Measurements from ENCODE around the gene TAMALIN. TPM values are rescaled to one million over a fixed set of nuclear protein-coding genes. Genes with fewer than 3 reads are reported as not detected.

The TAMALIN gene
- total RNA-seq, 4 donors from 2014 or later = 11.5 to 14.5 (median 12.5) TPM

DNA sequence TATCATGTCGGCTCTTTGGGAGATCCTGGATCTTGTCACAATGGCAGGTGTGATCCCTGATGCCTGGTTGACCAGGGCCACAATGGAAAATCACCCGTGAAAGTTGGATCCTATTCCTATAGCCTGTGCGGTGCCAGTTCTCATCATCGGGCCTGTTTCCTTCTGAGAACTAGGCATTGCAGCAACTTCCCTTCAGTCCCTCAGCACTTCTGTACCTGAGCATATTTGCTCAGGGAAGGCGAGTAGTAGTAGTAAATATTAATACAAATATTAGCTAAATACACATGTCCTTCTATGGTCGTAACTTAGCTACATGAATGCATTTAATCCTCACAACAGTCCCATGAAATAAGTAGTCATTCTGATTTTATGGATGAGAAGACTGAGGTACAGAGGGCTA is 22.1 kb upstream of the TAMALIN start:
- H3K36me3 ChIP-seq = peaks cover 78% of the 10 kb centered on the region
- H3K27me3 ChIP-seq = no peaks in the 10 kb centered on the region
- WGBS = 83% methylated on average over 6 of the region's 6 CpGs
- TF ChIP-seq POLR2AphosphoS5 (IDR thresholded peaks at IDR 0.05) = no peak
- TF ChIP-seq, protein P1, sequence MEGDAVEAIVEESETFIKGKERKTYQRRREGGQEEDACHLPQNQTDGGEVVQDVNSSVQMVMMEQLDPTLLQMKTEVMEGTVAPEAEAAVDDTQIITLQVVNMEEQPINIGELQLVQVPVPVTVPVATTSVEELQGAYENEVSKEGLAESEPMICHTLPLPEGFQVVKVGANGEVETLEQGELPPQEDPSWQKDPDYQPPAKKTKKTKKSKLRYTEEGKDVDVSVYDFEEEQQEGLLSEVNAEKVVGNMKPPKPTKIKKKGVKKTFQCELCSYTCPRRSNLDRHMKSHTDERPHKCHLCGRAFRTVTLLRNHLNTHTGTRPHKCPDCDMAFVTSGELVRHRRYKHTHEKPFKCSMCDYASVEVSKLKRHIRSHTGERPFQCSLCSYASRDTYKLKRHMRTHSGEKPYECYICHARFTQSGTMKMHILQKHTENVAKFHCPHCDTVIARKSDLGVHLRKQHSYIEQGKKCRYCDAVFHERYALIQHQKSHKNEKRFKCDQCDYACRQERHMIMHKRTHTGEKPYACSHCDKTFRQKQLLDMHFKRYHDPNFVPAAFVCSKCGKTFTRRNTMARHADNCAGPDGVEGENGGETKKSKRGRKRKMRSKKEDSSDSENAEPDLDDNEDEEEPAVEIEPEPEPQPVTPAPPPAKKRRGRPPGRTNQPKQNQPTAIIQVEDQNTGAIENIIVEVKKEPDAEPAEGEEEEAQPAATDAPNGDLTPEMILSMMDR (IDR thresholded peaks at IDR 0.05) = no peak
- TF ChIP-seq POLR2A (IDR thresholded peaks at IDR 0.05) = no peak
- no peak for TF ChIP-seq EP300 (IDR thresholded peaks at IDR 0.05)
- H3K9me3 ChIP-seq = no peaks in the 10 kb centered on the region
- DNase-seq (ENCODE audit: low spot score in 2 of 2) = peak in 1 of 2 donors; percentile 8
- H3K4me1 ChIP-seq = no peaks in the 10 kb centered on the region
- no peak overlapping the region for H3K27ac ChIP-seq
- H3K4me3 ChIP-seq = no peak overlapping the region

DNA sequence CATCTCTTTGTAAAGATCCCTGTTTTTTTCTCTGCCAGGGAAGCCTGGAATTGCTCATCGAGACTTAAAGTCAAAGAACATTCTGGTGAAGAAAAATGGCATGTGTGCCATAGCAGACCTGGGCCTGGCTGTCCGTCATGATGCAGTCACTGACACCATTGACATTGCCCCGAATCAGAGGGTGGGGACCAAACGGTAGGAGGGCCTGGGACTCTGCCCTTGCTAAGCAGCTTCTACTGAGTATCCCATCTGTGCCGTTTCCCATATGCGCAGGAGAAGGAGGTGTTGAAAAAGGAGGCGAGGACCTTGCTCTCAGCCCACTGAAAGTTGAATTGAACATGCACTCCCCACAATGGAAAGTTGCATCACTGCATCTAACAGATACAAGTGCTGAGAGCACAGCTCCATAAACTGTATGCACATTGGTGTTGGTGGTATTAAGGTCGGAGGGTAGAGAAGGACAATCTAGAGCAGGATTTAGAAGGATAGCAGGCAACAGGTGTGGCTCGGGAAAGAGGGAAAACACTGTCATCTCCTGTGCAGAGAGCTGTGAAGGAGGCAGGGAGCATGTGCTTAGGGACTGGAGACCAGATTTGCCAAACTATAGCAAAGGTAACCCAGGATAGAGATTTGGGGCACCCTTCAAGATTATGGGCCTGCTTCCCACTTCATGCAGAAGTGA is 21.5 kb upstream of the TAMALIN start:
- TF ChIP-seq EP300 (IDR thresholded peaks at IDR 0.05) (no peak), POLR2A (IDR thresholded peaks at IDR 0.05) (no peak), POLR2AphosphoS5 (IDR thresholded peaks at IDR 0.05) (no peak)
- TF ChIP-seq, protein P1 (IDR thresholded peaks at IDR 0.05) = no peak
- Histone ChIP-seq H3K9me3 (no peaks in the 10 kb centered on the region), H3K36me3 (peaks cover 82% of the 10 kb centered on the region), H3K4me3 (no peak overlapping the region), H3K27ac (no peak overlapping the region), H3K27me3 (no peaks in the 10 kb centered on the region), H3K4me1 (no peaks in the 10 kb centered on the region)
- WGBS = 82% methylated on average over 8 of the region's 9 CpGs
- peak in 1 of 2 donors; percentile 65 for DNase-seq (ENCODE audit: low spot score in 2 of 2)

DNA sequence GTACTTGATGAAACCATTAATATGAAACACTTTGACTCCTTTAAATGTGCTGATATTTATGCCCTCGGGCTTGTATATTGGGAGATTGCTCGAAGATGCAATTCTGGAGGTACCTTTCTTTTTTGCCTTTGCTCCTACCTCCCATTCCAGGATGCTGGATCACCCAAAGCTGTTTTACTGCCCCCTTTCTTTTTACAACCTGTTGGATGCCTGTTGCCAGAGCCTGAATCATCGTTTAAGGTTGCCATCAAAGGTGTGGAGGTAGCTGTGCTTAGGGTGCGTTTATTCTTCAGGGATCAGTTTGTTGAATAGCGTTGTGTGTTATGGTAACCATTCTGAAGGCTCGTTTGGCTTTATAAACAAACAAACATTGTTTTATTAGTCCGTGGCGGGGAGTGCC is 19.9 kb upstream of the TAMALIN start:
- H3K9me3 ChIP-seq = no peaks in the 10 kb centered on the region
- no peak for TF ChIP-seq POLR2A (IDR thresholded peaks at IDR 0.05)
- no peak for TF ChIP-seq EP300 (IDR thresholded peaks at IDR 0.05)
- no peak for TF ChIP-seq POLR2AphosphoS5 (IDR thresholded peaks at IDR 0.05)
- TF ChIP-seq, protein P1 (IDR thresholded peaks at IDR 0.05) = no peak
- peaks cover 77% of the 10 kb centered on the region for H3K36me3 ChIP-seq
- no peaks in the 10 kb centered on the region for H3K27me3 ChIP-seq
- DNase-seq (ENCODE audit: low spot score in 2 of 2) = peak in 1 of 2 donors; percentile 34
- 85% methylated on average over 8 of the region's 8 CpGs for WGBS
- no peaks in the 10 kb centered on the region for H3K4me1 ChIP-seq
- no peak overlapping the region for H3K4me3 ChIP-seq
- H3K27ac ChIP-seq = no peak overlapping the region

DNA sequence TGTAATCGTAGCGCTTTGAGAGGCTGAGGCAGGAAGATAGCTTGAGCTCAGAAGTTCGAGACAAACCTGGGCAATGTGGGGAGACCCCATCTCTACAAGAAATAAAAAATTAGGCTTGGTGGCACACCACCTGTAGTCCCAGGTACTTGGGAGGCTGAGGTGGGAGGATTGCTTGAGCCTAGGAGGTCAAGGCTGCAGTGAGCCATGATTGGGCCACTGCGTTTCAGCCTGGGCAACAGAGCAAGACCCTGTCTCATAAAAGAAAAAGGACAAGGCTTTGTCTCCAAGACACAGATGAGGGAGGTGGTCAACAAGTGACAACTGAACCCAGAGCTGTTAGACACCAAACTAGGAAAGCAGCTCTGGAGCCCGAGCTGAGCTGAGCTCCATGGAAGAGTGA is 14.5 kb upstream of the TAMALIN start:
- 90% methylated on average over 5 of the region's 5 CpGs for WGBS
- TF ChIP-seq EP300 (IDR thresholded peaks at IDR 0.05) (no peak), POLR2A (IDR thresholded peaks at IDR 0.05) (no peak), POLR2AphosphoS5 (IDR thresholded peaks at IDR 0.05) (no peak)
- TF ChIP-seq, protein P1 (IDR thresholded peaks at IDR 0.05) = no peak

DNA sequence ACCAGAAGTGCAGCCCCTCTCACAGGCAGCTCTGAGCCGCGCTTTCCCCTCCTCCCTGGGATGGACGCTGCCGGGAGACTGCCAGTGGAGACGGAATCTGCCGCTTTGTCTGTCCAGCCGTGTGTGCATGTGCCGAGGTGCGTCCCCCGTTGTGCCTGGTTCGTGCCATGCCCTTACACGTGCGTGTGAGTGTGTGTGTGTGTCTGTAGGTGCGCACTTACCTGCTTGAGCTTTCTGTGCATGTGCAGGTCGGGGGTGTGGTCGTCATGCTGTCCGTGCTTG is 12.3 kb upstream of the TAMALIN start:
- Histone ChIP-seq H3K9me3 (no peaks in the 10 kb centered on the region), H3K27me3 (no peaks in the 10 kb centered on the region), H3K27ac (no peak overlapping the region), H3K4me1 (no peaks in the 10 kb centered on the region), H3K4me3 (no peak overlapping the region), H3K36me3 (peaks cover 70% of the 10 kb centered on the region)
- no peak for TF ChIP-seq POLR2A (IDR thresholded peaks at IDR 0.05)
- TF ChIP-seq POLR2AphosphoS5 (IDR thresholded peaks at IDR 0.05) = no peak
- TF ChIP-seq, protein P1 (IDR thresholded peaks at IDR 0.05) = no peak
- no peak for TF ChIP-seq EP300 (IDR thresholded peaks at IDR 0.05)
- no peak for DNase-seq (ENCODE audit: low spot score in 2 of 2)
- no CpG with 5 or more reads among the region's 17 CpGs for WGBS

More for the DNA sequence above, 14.5 kb upstream of the TAMALIN start:
- peaks cover 66% of the 10 kb centered on the region for H3K36me3 ChIP-seq
- H3K9me3 ChIP-seq = no peaks in the 10 kb centered on the region
- H3K27me3 ChIP-seq = no peaks in the 10 kb centered on the region
- no peaks in the 10 kb centered on the region for H3K4me1 ChIP-seq
- DNase-seq (ENCODE audit: low spot score in 2 of 2) = no peak
- no peak overlapping the region for H3K4me3 ChIP-seq
- H3K27ac ChIP-seq = no peak overlapping the region

All from suprapubic skin (tissue), 4 donors.